HEK293T (cell line): ENCODE data around the gene NRG3.

ENCODE experiments used
- CTBP1 ChIP-seq: fragments of 450-650 bp; IDR thresholded peaks from 2 replicates; pipeline ENCODE4 v1.6.1; 2016; ENCODE audit warnings: borderline replicate concordance
- FOXK2 ChIP-seq: fragments of 450-650 bp; IDR thresholded peaks from 2 replicates; pipeline ENCODE4 v1.6.1; 2016; ENCODE audit warnings: mild to moderate bottlenecking
- FOXM1 ChIP-seq: fragments of 450-650 bp; IDR thresholded peaks from 2 replicates; pipeline ENCODE4 v1.6.1; 2017; ENCODE audit warnings: mild to moderate bottlenecking, borderline replicate concordance
- L3MBTL2 ChIP-seq: fragments of 450-650 bp; conservative IDR thresholded peaks from 2 replicates; pipeline ENCODE4 v1.6.1; 2016; ENCODE audit warnings: mild to moderate bottlenecking
- SP1 ChIP-seq: fragments of 450-650 bp; IDR thresholded peaks from 2 replicates; pipeline ENCODE4 v1.6.1; 2017
- TARDBP ChIP-seq: fragments of 450-650 bp; IDR thresholded peaks from 2 replicates; pipeline ENCODE4 v1.6.1; 2016

DNA sequence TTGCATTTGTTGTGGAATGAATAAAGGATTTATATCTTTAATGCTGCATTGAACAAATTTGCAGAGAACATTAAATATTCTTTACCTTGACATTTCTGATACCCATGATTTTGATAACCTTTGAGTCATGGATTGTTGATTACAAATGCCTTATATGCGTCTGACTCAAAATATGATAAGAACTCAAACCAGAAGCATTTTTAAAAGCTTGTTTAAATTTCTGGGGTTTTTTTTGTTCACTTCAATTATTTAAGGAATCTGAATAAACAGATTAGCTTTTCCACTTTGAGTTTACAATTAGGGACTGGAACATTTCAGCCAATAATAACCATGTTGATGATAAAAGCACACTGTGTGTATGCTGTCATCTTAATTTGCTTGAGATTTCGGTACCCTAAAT is 253.5 kb downstream of the NRG3 start:
- TF ChIP-seq L3MBTL2: no peak
- TF ChIP-seq SP1: no peak
- no peak for TF ChIP-seq FOXK2
- no peak for TF ChIP-seq TARDBP
- TF ChIP-seq CTBP1: no peak
- no peak for TF ChIP-seq FOXM1
